ENCODE data around the gene TTC31.

DNA sequence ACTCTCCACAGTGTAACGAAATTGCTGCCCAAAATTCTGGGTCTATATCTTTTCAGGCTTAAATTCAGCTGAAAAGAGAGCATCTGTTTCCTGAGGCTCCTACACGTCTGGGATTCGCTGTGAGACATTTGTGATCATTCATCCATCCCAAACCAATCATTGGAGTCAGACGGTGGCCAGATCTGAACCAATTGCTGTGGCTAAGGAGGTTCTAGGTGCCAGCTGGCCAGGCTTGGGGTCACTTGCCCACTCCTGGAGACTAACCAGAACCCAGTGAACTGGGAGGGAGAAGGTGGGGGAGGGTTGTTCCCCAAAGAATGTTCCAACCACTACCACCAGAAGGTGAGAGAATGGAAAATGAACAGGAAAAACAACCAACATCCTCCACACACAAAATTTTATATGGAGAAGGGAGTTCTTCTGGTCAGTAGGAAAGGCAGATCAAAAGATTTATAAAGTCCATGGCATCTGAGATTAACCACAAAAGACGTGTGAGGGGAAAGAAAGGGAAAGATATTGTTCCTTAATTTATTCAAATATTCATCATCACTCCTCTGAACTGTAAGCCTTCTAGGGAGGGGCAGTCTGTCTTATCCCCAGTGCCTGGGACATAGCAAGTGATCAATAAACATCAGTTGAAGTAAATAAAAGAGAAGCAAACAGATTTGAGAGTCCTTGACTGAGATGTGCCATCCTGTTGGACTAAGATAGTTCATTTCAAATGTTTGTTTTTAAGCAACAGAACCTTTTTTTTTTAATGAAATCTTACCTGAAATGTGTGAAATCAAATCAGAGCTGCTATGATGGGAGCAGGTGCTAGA lies 38.2 kb upstream of the TTC31 start:
- TF ChIP-seq POLR2AphosphoS5 (IDR thresholded peaks at IDR 0.05; ENCODE audit: low read depth, low read length) (no peak), CTCF (IDR thresholded peaks at IDR 0.05) (no peak), REST (IDR thresholded peaks at IDR 0.05; ENCODE audit: insufficient read depth in 1 of 2, low read depth in 2 of 2, low read length in 1 of 2) (no peak)

All from Panc1 (cell line).